Karpas-422 (cell line): ENCODE results near the gene LRP1B. TPM values are rescaled to one million over a fixed set of nuclear protein-coding genes. Genes with fewer than 3 reads are reported as not detected.

Experiments
- DNase-seq: peaks from one replicate; pipeline ENCODE4 v3.0.0-alpha.2; 2015
- H2AFZ ChIP-seq: fragments of 200-600 bp; sonication (generic); 2 replicates; pipeline ENCODE4 v1.6.1; 2014; ENCODE audit warnings: antibody characterized with exemption, low read length, mixed read lengths
- H3K27ac ChIP-seq: fragments of 200-600 bp; sonication (generic); 2 replicates; pipeline ENCODE4 v1.5.1; 2014; ENCODE audit warnings: mild to moderate bottlenecking, low read length, moderate library complexity
- H3K27me3 ChIP-seq: fragments of 200-600 bp; sonication (generic); 2 replicates; pipeline ENCODE4 v1.6.1; 2014; ENCODE audit warnings: low read length, mixed read lengths
- H3K36me3 ChIP-seq: fragments of 200-600 bp; sonication (generic); 2 replicates; pipeline ENCODE4 v1.6.1; 2014; ENCODE audit warnings: low read length, mixed read lengths; ENCODE audit not compliant: insufficient read depth
- H3K4me1 ChIP-seq: fragments of 200-600 bp; sonication (generic); 2 replicates; pipeline ENCODE4 v1.6.1; 2014; ENCODE audit warnings: mild to moderate bottlenecking, low read length, mixed read lengths
- H3K4me2 ChIP-seq: fragments of 200-600 bp; sonication (generic); 2 replicates; pipeline ENCODE4 v1.6.1; 2014; ENCODE audit warnings: low read length, low read depth, mild to moderate bottlenecking; ENCODE audit not compliant: poor library complexity, severe bottlenecking
- H3K4me3 ChIP-seq: fragments of 200-600 bp; sonication (generic); 2 replicates; pipeline ENCODE4 v1.5.1; 2014; ENCODE audit warnings: mild to moderate bottlenecking, antibody characterized with exemption, low read length, mixed read lengths
- H3K79me2 ChIP-seq: fragments of 200-600 bp; sonication (generic); 2 replicates; pipeline ENCODE4 v1.6.1; 2014; ENCODE audit warnings: mild to moderate bottlenecking, low read length, mixed read lengths
- H3K9ac ChIP-seq: fragments of 200-600 bp; sonication (generic); 2 replicates; pipeline ENCODE4 v1.6.0; 2014; ENCODE audit warnings: low read length
- H3K9me2 ChIP-seq: fragments of 200-600 bp; sonication (generic), shearing (Covaris generic); replicated peaks from 2 replicates; pipeline ENCODE4 v1.6.0; 2014; ENCODE audit warnings: mild to moderate bottlenecking, low read length, moderate library complexity; ENCODE audit not compliant: insufficient read depth
- H3K9me3 ChIP-seq: fragments of 300-700, 200-600 bp; sonication (generic); 2 replicates; pipeline ENCODE4 v1.6.1; 2014; ENCODE audit warnings: low read length, mixed read lengths
- H4K20me1 ChIP-seq: fragments of 200-600 bp; sonication (generic); 2 replicates; pipeline ENCODE4 v1.6.1; 2014; ENCODE audit warnings: mild to moderate bottlenecking, antibody characterized with exemption, low read length, low read depth; ENCODE audit not compliant: insufficient read depth
- total RNA-seq: library from RNA; depleted of rRNA; stranded (reverse); fragments of >200 nt; shearing (Covaris generic); gene quantifications from 2 replicates; pipeline ENCODE4 v1.2.3, GENCODE V29; 2014; ENCODE audit warnings: low replicate concordance

Gene LRP1B
- total RNA-seq, 1 experiment from 2014 or later: not detected

DNA sequence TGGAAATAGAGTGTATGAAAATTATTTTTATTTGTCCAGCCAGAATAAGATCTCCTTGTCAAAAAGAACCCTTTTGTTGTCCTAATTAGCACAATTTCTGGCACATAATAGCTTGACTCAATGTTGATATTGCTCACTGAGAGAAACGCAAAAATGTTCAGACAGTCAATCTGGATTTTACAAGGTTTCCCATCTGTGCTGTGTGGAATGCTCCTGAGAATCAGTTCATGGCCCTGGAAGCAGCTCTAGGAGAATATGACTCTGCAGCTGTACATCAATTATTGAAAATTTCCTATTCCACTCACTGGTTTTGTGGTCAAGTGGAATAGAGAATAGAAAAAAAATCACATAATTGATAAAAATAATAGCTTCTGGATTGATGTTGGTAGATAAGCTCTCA lies 1767.7 kb downstream of the LRP1B start:
- no peak overlapping the region for H2AFZ ChIP-seq
- H3K9ac ChIP-seq: no peak overlapping the region
- peaks cover 15% of the 10 kb centered on the region for H3K9me3 ChIP-seq
- no peaks in the 10 kb centered on the region for H3K27me3 ChIP-seq
- DNase-seq: no peak
- H3K4me3 ChIP-seq: no peak overlapping the region
- H3K9me2 ChIP-seq: no peaks in the 10 kb centered on the region
- no peaks in the 10 kb centered on the region for H3K36me3 ChIP-seq
- H3K27ac ChIP-seq: no peak overlapping the region
- H3K4me2 ChIP-seq: no peak overlapping the region
- no peaks in the 10 kb centered on the region for H4K20me1 ChIP-seq
- H3K4me1 ChIP-seq: no peaks in the 10 kb centered on the region
- H3K79me2 ChIP-seq: no peaks in the 10 kb centered on the region

DNA sequence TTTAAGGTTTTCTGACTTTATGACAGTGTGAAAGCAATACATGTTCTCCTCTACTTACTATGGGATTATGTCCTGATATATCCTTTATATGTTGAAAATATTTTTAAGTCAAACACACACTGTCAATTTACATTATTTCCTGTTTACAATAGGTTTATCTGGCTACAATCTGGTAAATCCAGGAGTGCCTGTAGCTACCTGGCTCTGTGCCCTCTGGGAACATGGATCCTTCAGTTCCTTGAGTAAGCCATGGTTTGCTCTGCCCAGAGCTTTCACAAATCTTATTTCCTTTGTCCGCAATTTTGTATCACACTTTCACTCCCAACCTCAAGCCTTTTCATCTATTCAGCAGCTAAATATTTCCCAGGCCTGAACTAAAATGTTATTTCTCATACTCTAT lies 1768.5 kb downstream of the LRP1B start:
- Histone ChIP-seq H3K36me3 (no peaks in the 10 kb centered on the region), H3K27me3 (no peaks in the 10 kb centered on the region), H4K20me1 (no peaks in the 10 kb centered on the region), H3K4me3 (no peak overlapping the region), H3K4me1 (no peaks in the 10 kb centered on the region), H3K4me2 (no peak overlapping the region), H3K9me3 (peaks cover 20% of the 10 kb centered on the region), H3K79me2 (no peaks in the 10 kb centered on the region), H3K27ac (no peak overlapping the region), H2AFZ (no peak overlapping the region), H3K9ac (no peak overlapping the region), H3K9me2 (no peaks in the 10 kb centered on the region)
- no peak for DNase-seq

DNA sequence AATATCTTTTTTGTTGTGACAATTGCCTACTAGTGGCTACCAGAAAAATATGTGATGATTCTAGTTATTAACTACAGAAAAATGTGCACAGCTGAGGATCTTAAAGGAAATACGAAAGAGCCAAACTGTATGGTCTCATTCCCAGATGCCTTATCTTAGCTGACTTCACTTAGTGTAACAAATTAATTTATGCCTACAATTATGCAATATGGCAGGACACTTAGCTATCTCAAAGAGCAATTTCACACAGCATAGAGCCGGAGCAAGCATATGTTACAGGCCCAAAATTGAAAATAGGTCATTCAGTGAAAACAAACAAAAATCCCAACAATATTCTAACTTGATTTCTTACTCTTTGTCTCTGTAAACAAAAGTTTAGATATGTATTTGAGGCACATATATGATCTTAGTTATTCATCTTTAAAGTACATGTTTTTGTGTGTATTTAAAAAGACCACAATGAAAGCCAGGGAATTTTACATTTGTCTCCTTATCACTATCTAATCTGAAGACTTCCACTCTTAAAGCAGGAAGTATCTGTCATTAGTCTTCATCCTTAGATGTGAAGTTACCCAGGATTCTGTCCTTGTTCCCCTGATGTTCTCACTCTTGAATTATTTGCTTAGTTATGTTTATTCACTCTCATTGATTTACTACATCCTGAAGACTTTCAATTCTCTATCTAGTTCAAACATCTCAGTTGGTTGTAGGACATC lies 1771.6 kb downstream of the LRP1B start:
- Histone ChIP-seq H3K9me2 (no peaks in the 10 kb centered on the region), H3K4me2 (no peak overlapping the region), H4K20me1 (no peaks in the 10 kb centered on the region), H3K79me2 (no peaks in the 10 kb centered on the region), H3K4me1 (no peaks in the 10 kb centered on the region), H3K4me3 (no peak overlapping the region), H3K9ac (no peak overlapping the region), H3K27ac (no peak overlapping the region), H3K27me3 (no peaks in the 10 kb centered on the region), H3K36me3 (no peaks in the 10 kb centered on the region), H2AFZ (no peak overlapping the region), H3K9me3 (peaks cover 30% of the 10 kb centered on the region; the same call in 1 of the 2 replicates)
- no peak for DNase-seq

DNA sequence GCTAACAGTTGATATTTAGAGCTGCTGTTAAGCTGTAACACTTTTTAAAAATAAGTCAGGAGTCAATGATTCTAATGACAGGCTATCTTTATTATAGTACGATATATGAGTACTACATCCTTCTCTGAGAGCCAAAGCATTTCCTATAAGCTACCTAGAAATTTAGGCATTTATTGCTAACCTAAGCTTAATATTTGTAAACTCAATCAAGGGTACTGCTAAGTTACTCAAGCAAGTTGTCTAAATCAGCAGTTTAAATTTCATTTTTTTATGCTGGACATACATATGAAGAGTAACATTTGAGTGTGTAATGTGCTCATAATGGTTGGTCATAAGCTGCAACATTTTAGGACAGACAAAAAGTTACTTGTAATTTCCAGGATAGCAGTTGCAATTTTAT lies 1774.1 kb downstream of the LRP1B start:
- Histone ChIP-seq H3K27ac (no peak overlapping the region), H3K4me1 (no peaks in the 10 kb centered on the region), H3K9me3 (peaks cover 24% of the 10 kb centered on the region; the same call in 1 of the 2 replicates), H3K27me3 (no peaks in the 10 kb centered on the region), H3K4me3 (no peak overlapping the region), H3K4me2 (no peak overlapping the region), H3K79me2 (no peaks in the 10 kb centered on the region), H3K9me2 (no peaks in the 10 kb centered on the region), H3K9ac (no peak overlapping the region), H3K36me3 (no peaks in the 10 kb centered on the region), H4K20me1 (no peaks in the 10 kb centered on the region), H2AFZ (no peak overlapping the region)
- no peak for DNase-seq

DNA sequence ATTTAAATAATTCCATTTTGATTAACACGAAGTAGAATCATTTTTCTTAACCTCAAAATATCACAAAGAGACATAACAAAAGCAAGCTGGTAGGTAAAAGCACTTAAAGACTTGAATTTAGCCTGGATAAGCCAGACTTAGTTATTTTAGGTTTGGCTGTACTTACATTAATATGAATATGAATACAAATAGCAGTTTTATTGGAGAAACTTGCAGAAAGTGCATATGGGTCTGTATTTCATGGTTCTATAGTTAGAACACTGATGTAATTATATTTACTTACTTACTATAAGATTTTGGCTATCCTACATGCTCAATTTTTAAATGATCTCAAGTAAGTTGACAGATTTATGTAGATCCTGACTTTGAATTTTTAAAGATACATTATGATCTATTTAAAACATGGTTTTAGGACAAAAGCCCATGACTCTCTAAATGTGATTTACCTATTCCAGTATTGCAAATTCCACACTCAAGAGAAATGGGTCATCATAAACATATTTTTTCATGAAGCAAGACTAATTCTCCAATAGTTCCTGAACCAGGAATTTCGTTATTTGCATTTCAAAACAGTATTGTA lies 1775.2 kb downstream of the LRP1B start:
- DNase-seq: no peak

DNA sequence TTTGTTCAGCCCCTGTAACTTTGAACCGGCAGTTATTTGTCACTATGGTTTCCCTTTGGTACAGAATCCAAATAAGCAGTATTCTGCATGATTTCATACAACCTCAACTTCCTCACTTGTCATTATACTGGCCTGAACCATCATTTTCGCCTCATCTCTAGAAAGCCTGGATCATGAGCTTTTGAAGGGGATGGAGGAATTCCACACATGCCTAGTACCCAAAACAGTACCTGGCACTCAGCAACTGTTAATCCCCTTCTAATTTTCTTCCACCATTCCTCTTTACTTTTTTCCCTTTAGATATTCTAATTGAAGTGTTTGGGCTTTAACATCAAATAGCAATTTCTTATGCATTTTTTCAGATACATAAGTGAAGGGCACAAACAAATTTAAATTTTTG lies 1776.3 kb downstream of the LRP1B start:
- H2AFZ ChIP-seq: no peak overlapping the region
- no peaks in the 10 kb centered on the region for H3K9me2 ChIP-seq
- no peaks in the 10 kb centered on the region for H3K27me3 ChIP-seq
- H3K4me2 ChIP-seq: no peak overlapping the region
- H3K4me1 ChIP-seq: no peaks in the 10 kb centered on the region
- no peaks in the 10 kb centered on the region for H3K36me3 ChIP-seq
- no peak for DNase-seq
- no peak overlapping the region for H3K4me3 ChIP-seq
- H4K20me1 ChIP-seq: no peaks in the 10 kb centered on the region
- H3K79me2 ChIP-seq: no peaks in the 10 kb centered on the region
- no peak overlapping the region for H3K27ac ChIP-seq
- peaks cover 24% of the 10 kb centered on the region; the same call in 1 of the 2 replicates for H3K9me3 ChIP-seq
- H3K9ac ChIP-seq: no peak overlapping the region

More for the DNA sequence above, 1775.2 kb downstream of the LRP1B start:
- Histone ChIP-seq H3K4me2 (no peak overlapping the region), H3K9me2 (no peaks in the 10 kb centered on the region), H4K20me1 (no peaks in the 10 kb centered on the region), H3K79me2 (no peaks in the 10 kb centered on the region), H2AFZ (no peak overlapping the region), H3K27ac (no peak overlapping the region), H3K4me3 (no peak overlapping the region), H3K9me3 (peaks cover 24% of the 10 kb centered on the region; the same call in 1 of the 2 replicates), H3K4me1 (no peaks in the 10 kb centered on the region), H3K9ac (no peak overlapping the region), H3K27me3 (no peaks in the 10 kb centered on the region), H3K36me3 (no peaks in the 10 kb centered on the region)

DNA sequence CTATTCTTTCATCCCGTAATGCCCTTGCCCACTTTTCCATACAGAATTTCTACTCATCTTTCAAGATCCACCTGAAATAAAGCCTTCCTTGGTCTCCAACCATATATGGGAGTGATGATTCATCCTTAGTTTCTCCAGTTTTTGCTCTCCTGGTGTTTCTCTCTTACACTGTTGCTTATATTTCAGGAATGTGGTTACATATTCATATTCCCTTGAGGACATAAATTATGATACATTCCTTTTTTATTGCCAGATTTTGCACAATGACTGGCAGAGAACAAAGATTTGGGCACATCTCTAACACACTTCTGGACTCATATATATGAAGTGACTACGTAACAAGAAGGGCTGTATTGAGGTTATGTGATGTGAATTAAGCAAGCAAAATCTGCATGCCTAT lies 1777.3 kb downstream of the LRP1B start:
- H3K79me2 ChIP-seq: no peaks in the 10 kb centered on the region
- no peak overlapping the region for H3K27ac ChIP-seq
- no peak for DNase-seq
- peaks cover 24% of the 10 kb centered on the region; the same call in 1 of the 2 replicates for H3K9me3 ChIP-seq
- H3K4me3 ChIP-seq: no peak overlapping the region
- no peak overlapping the region for H3K9ac ChIP-seq
- no peaks in the 10 kb centered on the region for H3K9me2 ChIP-seq
- H3K27me3 ChIP-seq: no peaks in the 10 kb centered on the region
- no peak overlapping the region for H3K4me2 ChIP-seq
- no peaks in the 10 kb centered on the region for H3K36me3 ChIP-seq
- no peaks in the 10 kb centered on the region for H3K4me1 ChIP-seq
- no peaks in the 10 kb centered on the region for H4K20me1 ChIP-seq
- no peak overlapping the region for H2AFZ ChIP-seq

DNA sequence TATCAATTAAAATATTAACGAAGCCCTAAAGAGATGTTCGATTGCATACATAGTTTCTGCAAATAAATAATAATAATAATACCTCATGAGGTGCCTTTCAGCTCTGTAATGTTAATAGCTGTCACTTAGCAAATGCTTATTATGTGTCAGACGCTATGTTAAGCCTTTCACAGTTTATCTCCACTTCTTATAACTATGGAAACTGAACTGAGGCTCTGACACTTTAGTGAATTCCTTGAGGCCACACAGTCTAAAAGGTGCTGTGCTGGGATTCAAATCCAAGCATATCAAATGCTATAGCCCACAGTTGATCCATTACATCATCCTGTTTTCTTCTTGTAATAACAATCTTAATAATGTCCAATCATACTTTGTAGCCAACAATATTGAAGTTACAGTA lies 1779.1 kb downstream of the LRP1B start:
- no peak overlapping the region for H3K9ac ChIP-seq
- H3K79me2 ChIP-seq: no peaks in the 10 kb centered on the region
- no peaks in the 10 kb centered on the region for H3K36me3 ChIP-seq
- no peak overlapping the region for H2AFZ ChIP-seq
- no peaks in the 10 kb centered on the region for H3K9me2 ChIP-seq
- DNase-seq: no peak
- H3K27ac ChIP-seq: no peak overlapping the region
- H3K4me2 ChIP-seq: no peak overlapping the region
- H3K27me3 ChIP-seq: no peaks in the 10 kb centered on the region
- peaks cover 19% of the 10 kb centered on the region; the same call in 1 of the 2 replicates for H3K9me3 ChIP-seq
- no peak overlapping the region for H3K4me3 ChIP-seq
- H4K20me1 ChIP-seq: no peaks in the 10 kb centered on the region
- no peaks in the 10 kb centered on the region for H3K4me1 ChIP-seq
